Middle frontal gyrus (tissue), 1 donor: ENCODE results near the gene WEE2.
"Not testable (repeated sequence)": the region's sequence is repeated elsewhere in the genome, so short reads cannot be mapped to it uniquely, and the experiment has no call there.

ENCODE experiments used
- DNase-seq: peaks from one replicate; pipeline ENCODE4 v3.0.0-alpha.2; 2015; ENCODE audit warnings: low spot score; ENCODE audit errors: extremely low spot score

Gene WEE2

DNA sequence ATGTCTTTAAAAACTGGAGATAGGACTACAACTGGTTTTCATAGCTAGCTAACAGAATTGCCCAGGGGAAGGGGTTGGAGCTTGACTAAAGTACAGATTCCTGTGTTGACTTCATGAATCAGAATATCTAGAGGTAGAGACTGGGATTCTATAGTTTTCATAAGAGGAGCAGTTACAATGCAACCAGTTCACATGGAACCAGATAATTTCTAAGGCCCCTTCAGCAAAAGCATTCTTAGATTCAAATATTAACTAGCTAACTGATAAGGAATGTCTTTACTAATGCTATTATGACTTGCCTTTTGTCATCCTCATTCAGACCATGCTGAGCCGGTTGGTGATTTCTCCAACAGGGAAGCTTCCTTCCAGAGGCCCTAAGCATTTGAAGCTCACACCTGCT, 5.7 kb downstream of the WEE2 start:
- no peak for DNase-seq

DNA sequence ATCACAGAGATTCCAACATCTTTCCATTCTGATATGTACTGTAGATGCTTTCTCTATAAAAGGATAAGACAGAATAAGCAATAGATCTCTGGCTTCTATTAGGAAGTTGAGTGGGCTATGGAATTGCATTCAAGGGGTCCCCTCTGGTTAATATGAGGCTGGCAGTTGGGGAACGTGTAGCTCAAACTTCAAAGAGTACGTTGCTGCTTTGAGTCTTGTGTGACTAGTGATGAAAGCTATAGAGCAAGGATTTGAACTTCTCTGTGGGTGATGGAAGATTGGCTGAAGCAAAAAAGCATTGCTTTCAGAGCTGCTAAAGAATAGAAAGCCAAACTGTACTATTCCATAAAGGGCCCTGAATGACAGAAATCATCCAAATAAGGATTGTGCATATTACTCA, 6.4 kb downstream of the WEE2 start:
- DNase-seq, result no peak

DNA sequence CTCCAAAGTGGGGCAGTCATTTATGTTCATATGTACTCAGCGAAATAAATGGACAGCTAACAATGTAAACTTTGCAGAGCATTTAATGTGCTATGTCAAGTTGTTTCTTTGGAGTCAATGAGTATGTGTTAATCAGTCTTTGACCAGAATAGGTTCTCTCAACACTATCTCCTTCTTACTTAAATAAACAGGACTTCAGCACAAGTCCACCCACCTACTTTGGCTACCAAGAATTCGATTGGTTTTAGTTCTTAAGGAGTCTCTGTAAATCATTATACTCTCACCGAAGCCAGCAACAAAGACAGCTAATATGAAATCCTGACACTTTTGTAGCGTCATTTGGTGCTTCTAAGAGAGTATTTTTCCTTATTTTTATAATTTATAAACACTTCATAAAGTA, 6.9 kb downstream of the WEE2 start:
- no peak for DNase-seq

DNA sequence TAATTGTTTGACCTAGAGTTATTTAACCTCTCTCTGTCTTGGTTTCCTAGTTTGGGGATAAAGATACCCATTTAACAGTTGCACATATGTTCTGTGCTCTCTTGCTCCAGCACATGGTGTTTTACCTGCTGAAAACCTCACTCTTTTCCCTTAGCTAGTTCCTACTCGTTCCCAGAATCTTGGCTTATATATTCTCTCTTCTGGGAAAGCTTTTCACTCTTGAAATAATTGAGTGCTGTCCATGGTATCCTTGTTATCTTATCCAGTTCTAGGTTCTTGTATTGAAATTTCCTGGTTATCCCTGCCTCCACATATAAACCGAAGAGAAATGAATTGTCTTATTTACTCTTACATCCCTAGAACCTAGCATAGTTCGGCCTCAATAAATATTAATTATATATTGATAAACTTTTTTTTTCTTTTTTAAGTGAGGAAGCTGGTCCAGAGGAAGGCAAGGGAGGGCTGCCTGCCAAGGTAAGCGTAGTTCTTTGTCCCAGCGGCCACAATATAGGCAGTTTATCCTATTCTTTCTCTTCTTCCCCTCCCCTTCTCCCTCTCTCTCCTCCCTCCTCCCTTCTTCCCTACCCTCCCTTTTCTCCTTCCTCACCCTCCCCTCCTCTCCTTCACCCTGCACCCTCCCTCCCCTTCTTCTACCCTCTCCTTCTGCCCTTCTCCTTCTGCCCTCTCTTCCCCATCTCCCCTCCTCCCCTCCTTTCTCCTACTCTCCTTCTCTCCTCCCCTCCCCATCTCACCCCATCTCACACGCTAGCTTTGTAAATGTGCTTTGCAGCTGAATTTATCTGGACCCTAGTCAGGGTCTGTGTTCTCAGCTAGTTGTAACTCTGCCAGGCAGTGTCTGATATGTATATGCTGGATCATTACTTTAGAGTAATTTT, 7.9 kb downstream of the WEE2 start:
- no peak for DNase-seq

DNA sequence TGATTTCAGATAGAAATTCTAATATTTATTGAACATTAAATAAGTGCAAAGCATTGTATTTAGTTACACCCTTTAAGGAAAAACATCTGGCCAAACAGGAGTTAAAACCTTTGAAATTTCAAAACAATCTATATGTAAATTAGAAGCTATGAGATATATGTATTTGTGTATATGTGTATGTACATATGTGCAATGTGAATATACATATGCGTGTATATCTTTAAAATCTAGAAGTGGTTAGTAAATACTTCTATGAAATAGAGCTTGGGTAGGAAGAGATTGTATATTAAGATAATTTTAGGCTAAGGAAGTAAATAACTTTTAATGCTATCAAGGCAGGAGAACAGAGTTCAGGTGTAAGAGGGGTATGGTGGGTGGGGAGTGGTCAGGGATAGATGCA, 9.3 kb downstream of the WEE2 start:
- no peak for DNase-seq

DNA sequence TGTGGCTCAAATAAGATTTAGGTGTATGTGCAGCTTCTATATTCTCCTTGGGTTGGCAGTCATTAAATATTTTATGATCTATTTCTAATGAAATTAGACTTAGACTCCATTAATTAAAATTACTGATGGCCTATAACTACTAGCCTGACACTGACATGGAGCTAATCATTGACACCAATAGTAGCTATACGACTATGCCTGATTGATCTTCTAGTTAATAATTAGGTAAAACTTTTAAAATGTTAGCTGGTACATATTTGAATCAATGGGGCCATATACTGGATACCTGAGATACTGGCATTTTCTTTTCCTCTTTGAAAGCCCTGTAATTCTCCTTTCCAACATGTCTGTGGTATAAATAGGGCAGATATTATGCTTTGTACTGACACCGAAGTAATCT, 14.4 kb downstream of the WEE2 start:
- DNase-seq, result no peak

DNA sequence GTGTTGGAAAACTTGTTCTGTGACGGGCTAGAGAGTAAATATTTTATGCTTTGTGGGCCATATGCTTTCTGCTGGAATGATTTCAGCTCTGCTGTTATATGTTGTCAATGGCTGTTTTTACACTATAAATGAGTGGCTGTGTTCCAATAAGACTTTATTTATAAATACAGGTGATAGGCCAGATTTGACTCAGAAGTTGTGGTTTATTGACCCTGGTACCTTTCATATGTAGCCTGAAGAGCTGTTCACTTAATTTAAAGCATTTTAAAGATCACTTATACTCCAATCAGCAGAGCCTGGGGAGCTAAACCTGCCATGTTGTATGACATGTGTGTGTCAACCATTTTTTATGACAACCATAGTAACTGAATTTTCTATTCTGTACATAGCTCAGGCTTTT, 20.9 kb downstream of the WEE2 start:
- no peak for DNase-seq

DNA sequence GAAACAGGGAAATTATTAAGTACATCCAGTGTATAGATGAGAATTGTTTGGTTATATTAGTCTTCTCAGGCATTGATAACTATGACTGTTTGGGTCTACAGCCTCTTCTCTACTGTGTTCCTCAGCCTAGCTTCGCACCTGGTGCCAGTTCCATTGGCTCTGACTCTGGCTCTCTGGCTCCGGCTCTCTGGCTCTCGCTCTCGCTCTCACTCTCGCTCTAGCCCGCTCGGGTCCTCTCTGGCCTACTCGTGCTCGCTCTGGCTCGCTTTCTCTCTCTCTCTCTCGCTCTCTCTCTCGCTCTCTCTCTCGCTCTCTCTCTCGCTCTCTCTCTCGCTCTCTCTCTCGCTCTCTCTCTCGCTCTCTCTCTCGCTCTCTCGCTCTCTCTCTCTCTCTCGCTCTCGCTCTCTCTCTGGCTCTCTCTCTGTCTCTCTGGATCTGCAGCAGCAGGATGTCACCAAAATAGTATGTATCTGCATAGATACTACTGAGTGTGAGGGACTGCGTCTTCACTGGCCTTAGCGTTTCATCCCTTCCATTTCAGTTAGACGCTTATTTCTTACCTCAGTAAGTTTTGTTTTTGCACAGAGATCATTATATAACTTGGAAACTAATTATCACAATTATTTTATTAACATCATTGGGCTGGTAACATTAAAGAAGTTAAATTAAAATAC, 23.5 kb downstream of the WEE2 start:
- no peak for DNase-seq

DNA sequence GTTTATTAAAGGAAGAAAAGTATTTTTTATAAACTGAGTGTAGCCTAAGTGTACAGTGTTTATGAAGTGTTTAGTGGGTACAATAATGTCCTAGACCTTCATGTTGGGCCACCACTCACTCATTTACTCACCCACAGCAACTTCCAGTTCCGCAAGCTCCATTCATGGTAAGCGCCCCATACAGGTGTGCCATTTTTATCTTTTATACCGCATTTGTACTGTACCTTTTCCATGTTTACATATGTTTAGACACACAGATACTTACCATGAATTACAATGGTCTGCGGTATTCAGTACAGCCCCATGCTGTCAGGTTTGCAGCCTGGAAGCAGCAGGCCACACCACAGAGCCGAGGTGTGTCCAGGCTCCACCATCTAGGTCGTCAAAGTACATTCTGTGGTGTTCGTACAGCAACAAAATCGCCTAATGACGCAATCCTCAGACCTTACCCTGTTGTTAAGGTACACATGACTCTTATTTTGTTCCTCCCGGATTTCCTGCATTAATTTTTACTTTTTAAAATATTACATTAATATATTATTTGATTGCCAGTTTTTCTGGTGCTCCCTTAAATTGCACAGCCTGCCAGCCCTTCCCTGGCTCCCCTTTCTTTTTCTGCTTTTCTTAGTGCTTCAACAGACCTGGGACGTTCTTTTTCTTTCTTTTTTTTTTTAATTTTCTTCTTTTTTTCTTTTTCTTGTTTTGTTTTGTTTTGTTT, 29.1 kb downstream of the WEE2 start:
- no peak for DNase-seq

DNA sequence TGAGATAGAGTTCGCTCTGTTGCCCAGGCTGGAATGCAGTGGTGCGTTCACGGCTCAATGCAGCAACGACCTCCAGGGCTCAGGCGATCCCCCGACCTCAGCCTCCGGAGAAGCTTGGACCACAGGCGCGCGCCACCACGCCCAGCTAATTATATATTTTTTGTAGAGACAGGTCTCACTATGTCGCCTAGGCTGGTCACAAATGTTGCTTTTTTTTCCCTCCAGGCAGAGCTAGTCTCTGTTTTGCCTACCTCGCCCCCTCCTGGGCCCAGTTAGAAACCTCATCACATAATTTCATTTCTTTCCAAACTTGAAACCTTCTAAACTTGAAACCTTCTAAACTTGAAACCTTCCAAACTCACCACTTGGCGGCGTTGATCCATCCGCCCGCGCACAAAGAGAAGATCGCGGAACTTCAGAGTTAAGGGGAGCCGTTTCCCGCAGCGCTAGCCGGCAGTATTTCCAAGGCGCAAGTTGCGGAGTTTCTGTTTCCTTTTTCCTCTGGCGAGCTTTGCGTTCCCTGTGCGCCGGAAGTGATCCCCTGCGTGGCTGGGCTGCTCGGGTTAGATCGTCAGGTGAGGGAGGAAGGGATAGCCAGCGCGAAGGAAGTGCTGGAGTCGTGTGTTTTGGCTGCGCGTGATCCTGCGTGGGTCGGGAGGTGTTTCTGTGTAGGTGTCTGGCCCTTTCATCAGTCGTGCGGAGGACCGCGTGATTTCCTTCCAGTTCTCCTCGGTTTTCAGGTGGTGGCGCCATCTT, 29.9 kb downstream of the WEE2 start, which contains the start of gene SSBP1:
SSBP1 (plus strand) TSS at position 523 of the 756 bp plus-strand sequence. CDS start 809 bp downstream, outside the sequence.
- peak; percentile 94 for DNase-seq

DNA sequence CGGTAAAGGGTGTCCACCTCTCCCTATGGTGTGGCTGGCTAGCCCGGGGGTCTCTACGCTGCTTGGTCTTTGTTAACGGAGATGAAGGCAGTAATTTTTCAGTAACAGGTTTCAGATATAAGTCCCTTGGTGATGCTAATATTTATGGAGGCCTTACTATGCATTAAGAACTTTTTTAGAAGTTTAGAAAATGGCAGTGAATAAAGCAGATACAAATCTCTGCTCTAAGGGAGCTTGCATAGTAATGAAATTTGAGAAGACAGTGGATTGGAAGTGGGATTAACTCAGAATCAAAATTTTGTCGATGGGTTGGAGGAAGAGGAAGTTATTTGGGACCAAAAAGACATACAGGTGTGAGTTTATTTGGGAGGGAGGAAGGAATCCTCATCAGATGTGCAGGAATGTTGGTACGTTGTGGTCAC, 30.4 kb downstream of the WEE2 start:
- DNase-seq, result no peak

DNA sequence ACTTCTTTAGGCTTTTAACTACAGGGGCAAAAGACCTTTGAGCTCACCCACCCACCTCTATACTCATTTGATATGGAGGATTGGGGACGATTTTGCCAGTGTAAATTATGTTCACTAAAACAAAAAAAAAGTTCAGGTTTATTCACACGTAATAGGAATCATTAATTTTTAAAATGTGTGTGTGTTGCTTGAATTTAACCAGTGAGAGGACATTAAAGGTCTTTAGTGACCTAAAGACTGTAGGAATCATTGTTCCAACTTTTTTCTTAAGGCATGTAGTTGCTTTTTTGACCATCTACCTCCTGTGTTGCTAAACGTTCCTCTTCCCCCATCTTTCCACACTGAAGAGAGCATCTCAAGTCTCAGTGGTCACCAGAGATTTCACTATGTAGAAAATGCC, 31.1 kb downstream of the WEE2 start:
- DNase-seq, result no peak

DNA sequence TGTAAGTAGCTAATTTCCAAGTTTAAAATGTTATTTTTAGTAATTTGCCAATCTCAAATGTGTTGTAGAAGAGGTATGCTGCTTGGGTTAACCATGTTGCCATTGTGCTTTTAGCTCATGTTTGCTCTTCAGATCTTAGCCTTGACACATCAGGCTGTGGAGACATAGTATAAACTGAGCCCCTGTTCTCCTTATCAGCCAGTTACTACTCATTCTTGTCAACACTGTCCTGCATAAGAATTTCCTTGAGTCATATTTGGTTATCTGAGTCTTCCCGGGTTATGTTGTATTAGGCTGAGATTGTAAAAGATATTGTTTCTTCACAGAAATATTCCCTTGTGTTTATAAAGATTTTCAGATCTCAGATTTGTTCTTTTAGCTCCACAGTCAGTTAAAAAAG, 34.1 kb downstream of the WEE2 start:
- no peak for DNase-seq

DNA sequence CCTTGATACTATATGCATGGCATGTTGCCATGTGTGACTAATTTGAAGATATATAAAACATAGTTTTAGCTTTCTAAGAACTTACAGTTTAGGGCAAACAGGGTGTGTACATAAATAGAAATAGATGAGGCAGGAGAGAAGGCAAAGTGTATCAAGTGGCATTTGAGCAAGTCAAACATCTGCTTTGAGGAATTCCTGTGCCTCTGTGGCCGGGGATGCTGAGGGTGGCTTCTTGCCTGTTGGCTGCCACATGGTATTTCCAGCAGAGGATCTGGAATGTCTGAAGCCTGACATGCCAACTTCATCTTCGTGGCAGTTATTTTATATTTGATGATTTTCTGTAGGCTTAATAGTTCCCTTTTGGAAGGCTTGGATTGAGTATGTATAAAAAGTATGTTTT, 36.0 kb downstream of the WEE2 start:
- DNase-seq, result no peak

DNA sequence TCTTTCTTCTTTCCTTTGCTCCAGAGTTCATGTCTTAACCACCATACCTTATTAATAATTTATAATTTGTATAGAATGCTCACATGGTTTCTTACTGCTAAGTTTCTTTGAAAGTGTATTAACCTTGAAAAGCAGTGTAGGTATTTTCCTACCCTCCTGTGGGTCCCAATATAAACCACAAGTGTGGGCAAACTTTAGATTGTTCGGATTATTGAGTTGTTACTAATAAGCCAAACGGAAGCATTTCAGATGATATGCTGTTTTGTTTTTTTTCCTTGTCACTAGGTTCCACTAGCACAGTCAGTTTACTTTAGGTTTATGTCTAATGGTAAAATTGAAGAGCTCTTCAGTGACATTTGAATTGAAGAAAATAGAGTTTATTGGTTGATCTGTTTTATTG, 40.2 kb downstream of the WEE2 start:
- DNase-seq, result no peak

DNA sequence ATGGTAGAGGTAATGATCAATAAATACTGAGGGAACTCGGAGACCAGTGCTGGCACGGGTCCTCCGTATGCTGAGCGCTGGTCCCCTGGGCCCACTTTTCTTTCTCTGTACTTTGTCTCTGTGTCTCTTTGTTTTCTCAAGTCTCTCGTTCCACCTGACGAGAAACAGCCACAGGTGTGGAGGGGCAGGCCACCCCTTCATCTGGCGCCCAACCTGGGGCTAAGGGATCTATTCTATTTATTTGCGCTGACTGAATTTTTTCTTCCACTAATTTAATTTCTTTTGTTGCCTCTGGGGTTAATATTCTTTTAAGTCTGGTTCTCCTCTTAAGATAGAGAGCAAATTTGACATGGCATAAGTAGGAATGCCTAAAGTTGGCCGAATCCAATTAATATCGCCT, 43.8 kb downstream of the WEE2 start:
- DNase-seq, result not testable (repeated sequence)

DNA sequence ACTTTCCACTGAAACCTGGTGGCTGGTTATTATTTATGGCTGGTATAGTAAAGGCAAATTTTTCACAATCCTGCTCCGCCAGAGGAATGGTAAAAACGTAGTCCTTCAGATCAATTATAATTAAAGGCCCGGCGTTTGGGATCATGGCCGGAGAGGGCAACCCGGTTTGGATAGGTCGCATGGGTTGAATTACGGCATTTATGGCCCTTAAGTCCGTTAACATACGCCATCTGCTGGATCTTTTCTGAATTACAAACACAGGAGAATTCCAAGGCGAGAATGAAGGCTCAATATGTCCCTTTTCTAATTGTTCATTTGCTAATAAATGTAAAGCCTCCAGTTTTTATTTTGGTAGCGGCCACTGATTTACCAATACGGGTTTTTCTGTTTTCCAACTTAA, 44.5 kb downstream of the WEE2 start:
- no peak for DNase-seq

DNA sequence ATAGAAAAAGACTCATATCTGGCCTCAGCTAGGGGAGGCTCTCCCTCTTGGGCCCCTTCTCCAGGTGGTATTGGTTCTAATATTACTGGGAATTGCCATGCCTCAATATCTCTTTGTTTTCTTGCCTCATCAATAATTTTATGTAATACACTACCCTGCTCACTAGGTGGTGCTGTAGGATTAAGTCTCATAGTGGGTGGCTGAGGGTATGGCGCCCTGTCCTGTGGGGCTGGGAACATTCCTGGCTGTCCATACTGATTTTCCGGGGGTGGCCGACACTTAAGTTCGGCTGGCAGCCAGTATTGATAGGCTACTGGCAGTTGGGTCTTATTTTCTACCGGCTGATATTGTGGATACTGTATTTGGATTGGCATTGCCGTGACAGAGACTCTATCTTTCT, 46.8 kb downstream of the WEE2 start:
- DNase-seq, result no peak

DNA sequence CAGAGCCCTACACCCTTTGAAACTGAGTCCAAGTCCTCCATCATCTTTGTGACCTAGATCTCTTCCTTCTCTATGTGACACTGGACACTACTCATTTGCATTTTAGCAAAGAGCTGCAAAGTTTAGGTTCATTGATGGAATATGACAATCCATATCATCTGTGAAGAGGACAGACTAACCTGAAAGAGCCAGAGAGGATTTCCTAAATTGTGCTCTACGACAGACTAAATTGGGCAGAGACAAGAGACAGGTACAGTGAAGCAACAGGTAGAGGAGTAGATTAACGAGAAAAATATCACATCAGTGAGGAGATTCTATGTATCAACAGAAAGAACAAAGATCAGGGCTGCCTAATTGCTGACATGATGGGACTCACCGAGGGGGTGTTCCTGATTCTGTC, 55.6 kb downstream of the WEE2 start, which contains the start of gene TAS2R3:
TAS2R3 (plus strand) TSS at position 301 of the 400 bp plus-strand sequence; CDS start at position 363, 62 bp downstream.
- DNase-seq, result no peak

DNA sequence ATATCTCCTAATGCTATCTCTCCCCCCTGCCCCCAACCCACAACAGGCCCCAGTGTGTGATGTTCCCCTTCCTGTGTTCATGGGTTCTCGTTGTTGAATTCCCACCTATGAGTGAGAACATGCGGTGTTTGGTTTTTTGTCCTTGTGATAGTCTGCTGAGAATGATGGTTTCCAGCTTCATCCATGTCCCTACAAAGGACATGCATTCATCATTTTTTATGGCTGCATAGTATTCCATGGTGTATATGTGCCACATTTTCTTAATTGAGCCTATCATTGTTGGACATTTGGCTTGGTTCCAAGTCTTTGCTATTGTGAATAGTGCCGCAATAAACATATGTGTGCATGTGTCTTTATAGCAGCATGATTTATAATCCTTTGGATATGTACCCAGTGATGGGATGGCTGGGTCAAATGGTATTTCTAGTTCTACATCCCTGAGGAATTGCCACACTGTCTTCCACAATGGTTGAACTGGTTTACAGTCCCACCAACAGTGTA, 62.0 kb downstream of the WEE2 start:
- not testable (repeated sequence) for DNase-seq

DNA sequence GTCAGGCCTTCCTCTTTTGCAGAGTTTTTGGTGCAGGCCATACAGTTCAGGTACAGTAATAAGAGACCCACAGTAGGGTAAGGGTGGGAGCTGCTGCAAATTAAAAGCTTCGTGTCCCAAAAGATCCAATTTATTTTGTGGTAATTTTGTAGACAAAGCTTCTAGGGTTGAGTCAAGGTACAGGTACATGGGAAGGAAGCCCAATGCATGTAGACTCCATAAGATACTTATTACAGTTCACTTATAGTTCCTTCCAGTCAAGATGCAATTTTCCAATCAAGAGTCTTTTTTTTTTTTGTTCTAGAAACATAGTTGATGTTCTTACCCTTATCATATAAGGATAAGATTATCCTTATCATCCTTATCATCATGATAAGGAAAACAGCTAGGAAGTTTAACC, 68.2 kb downstream of the WEE2 start, which contains the start of gene TAS2R4:
TAS2R4 (plus strand) TSS at position 301 of the 400 bp plus-strand sequence. CDS start 1,815 bp downstream, outside the sequence.
- DNase-seq, result no peak
